Fibroblast of lung (primary cell): ENCODE measurements around the gene ATP1A2.

Experiments used
- CTCF ChIP-seq, 2 donors: IDR thresholded peaks in 1 of 2; conservative IDR thresholded peaks in 1 of 2; 1 replicate in 1 of 2; 2 replicates in 1 of 2; pipeline ENCODE4 v1.5.1; 2011 to 2012; ENCODE audit warnings: low read length in 2 of 2, control low read depth in 1 of 2, inconsistent platforms in 1 of 2, low read depth in 1 of 2, mild to moderate bottlenecking in 1 of 2
- EZH2 ChIP-seq: IDR thresholded peaks from 2 replicates; pipeline ENCODE4 v1.5.1; 2012; ENCODE audit warnings: low read length, control low read depth, mild to moderate bottlenecking; ENCODE audit errors: missing control alignments

GRCh38 chr1:160075836-160076235, 39.7 kb upstream of the ATP1A2 start:
- TF ChIP-seq CTCF (conservative IDR thresholded peaks at IDR 0.05 in 1 of 2, IDR thresholded peaks at IDR 0.05 in 1 of 2; ENCODE audit: low read depth in 1 of 2, low read length in 2 of 2) (no peak), EZH2 (no peak)
